ENCODE data around the gene ZNF317.

ZNF317 gene

DNA sequence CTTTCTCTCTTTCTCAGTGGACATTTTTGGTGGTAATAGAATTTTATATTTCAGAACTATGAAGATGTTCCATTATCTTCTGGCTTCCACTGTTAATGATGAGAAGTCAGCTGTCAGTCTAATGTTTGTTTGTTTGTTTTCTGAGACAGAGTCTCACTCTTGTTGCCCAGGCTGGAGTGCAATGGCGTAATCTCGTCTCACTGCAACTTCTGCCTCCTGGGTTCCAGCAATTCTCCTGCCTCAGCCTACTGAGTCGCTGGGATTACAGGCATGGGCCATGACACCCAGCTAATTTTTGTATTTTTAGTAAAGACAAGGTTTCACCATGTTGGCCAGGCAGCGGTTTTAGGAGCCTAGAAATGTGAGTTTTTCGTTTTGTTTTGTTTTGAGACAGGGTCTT, 4.7 kb downstream of the ZNF317 start:
- no peak for TF ChIP-seq CTCF (IDR thresholded peaks at IDR 0.05)
- Histone ChIP-seq H3K9me3 (peaks cover 11% of the 10 kb centered on the region), H3K27ac (no peak overlapping the region), H3K4me1 (ENCODE audit: control insufficient read depth in 1 of 2, insufficient read depth in 1 of 2, low read depth in 1 of 2, low read length in 1 of 2) (peaks cover 17% of the 10 kb centered on the region in 2 experiments), H3K27me3 (no peaks in the 10 kb centered on the region), H3K36me3 (peaks cover 9% of the 10 kb centered on the region), H3K4me3 (ENCODE audit: low read depth in 1 of 2, low read length in 1 of 2) (no peak overlapping the region)

- Histone ChIP-seq H3K4me3 (ENCODE audit: low read depth in 1 of 2, low read length in 1 of 2) (no peak overlapping the region), H3K4me1 (ENCODE audit: control insufficient read depth in 1 of 2, insufficient read depth in 1 of 2, low read depth in 1 of 2, low read length in 1 of 2) (peaks cover 0 to 1% of the 10 kb centered on the region in 2 experiments), H3K36me3 (peaks cover 9% of the 10 kb centered on the region), H3K9me3 (peaks cover 11% of the 10 kb centered on the region), H3K27me3 (no peaks in the 10 kb centered on the region), H3K27ac (no peak overlapping the region)
- TF ChIP-seq CTCF (IDR thresholded peaks at IDR 0.05) = no peak
Measured at GRCh38 chr19:9146882-9147281, 6.7 kb downstream of the ZNF317 start.

GRCh38 chr19:9148697-9149096, 8.5 kb downstream of the ZNF317 start:
- Histone ChIP-seq H3K9me3 (peaks cover 16% of the 10 kb centered on the region), H3K27ac (no peak overlapping the region), H3K27me3 (no peaks in the 10 kb centered on the region), H3K4me1 (ENCODE audit: control insufficient read depth in 1 of 2, insufficient read depth in 1 of 2, low read depth in 1 of 2, low read length in 1 of 2) (no peaks in the 10 kb centered on the region), H3K4me3 (ENCODE audit: low read depth in 1 of 2, low read length in 1 of 2) (no peak overlapping the region), H3K36me3 (peaks cover 13% of the 10 kb centered on the region)
- no peak for TF ChIP-seq CTCF (IDR thresholded peaks at IDR 0.05)

DNA sequence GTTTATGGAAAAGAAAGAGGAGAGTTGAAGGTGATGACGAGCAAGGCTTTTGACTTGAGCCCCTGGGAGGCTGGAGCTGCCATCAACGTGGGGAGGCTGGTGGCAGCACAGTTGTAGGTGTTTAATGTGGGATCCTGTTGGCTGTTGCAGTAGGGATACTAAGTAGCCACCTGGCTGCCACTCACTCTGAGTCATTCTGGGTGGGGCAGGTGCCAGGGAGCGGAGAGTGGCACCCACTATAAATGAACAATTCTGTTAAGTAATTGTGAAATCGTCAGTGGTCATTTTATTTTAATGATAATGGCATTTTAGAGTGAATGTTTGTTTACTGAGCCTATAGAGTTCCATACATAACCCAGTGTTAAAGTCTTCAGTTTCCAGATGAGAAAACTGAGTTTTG, 9.8 kb downstream of the ZNF317 start:
- no peaks in the 10 kb centered on the region for H3K4me1 ChIP-seq (ENCODE audit: control insufficient read depth in 1 of 2, insufficient read depth in 1 of 2, low read depth in 1 of 2, low read length in 1 of 2)
- no peak overlapping the region for H3K27ac ChIP-seq
- no peak for TF ChIP-seq CTCF (IDR thresholded peaks at IDR 0.05)
- H3K36me3 ChIP-seq = peaks cover 13% of the 10 kb centered on the region
- no peak overlapping the region for H3K4me3 ChIP-seq (ENCODE audit: low read depth in 1 of 2, low read length in 1 of 2)
- peaks cover 13% of the 10 kb centered on the region for H3K9me3 ChIP-seq
- H3K27me3 ChIP-seq = no peaks in the 10 kb centered on the region

- H3K36me3 ChIP-seq = peaks cover 13% of the 10 kb centered on the region
- H3K4me3 ChIP-seq (ENCODE audit: low read depth in 1 of 2, low read length in 1 of 2) = no peak overlapping the region
- H3K4me1 ChIP-seq (ENCODE audit: control insufficient read depth in 1 of 2, insufficient read depth in 1 of 2, low read depth in 1 of 2, low read length in 1 of 2) = no peaks in the 10 kb centered on the region
- peaks cover 7% of the 10 kb centered on the region for H3K9me3 ChIP-seq
- no peaks in the 10 kb centered on the region for H3K27me3 ChIP-seq
- H3K27ac ChIP-seq = no peak overlapping the region
- no peak for TF ChIP-seq CTCF (IDR thresholded peaks at IDR 0.05)
Measured at GRCh38 chr19:9150650-9151049, 10.5 kb downstream of the ZNF317 start.

GRCh38 chr19:9151367-9151766, 11.2 kb downstream of the ZNF317 start:
- H3K36me3 ChIP-seq = peaks cover 18% of the 10 kb centered on the region
- no peak for TF ChIP-seq CTCF (IDR thresholded peaks at IDR 0.05)
- no peak overlapping the region for H3K4me3 ChIP-seq (ENCODE audit: low read depth in 1 of 2, low read length in 1 of 2)
- H3K4me1 ChIP-seq (ENCODE audit: control insufficient read depth in 1 of 2, insufficient read depth in 1 of 2, low read depth in 1 of 2, low read length in 1 of 2) = no peaks in the 10 kb centered on the region
- no peaks in the 10 kb centered on the region for H3K27me3 ChIP-seq
- H3K27ac ChIP-seq = no peak overlapping the region
- peaks cover 5% of the 10 kb centered on the region for H3K9me3 ChIP-seq
